H9 (cell line): Measurements from ENCODE around the gene SH3RF2. TPM values are rescaled to one million over a fixed set of nuclear protein-coding genes. Genes with fewer than 3 reads are reported as not detected.

ENCODE experiments used
- DNase-seq: peaks from one replicate; pipeline ENCODE4 v3.0.0-alpha.2; 2017
- H2AFZ ChIP-seq: one replicate; pipeline ENCODE4 v1.6.1; 2013; ENCODE audit warnings: mild to moderate bottlenecking, low read length, control low read depth, moderate library complexity
- H2AK5ac ChIP-seq: 2 replicates; pipeline ENCODE4 v1.6.1; 2013; ENCODE audit warnings: low read length, control low read depth, mixed read lengths; ENCODE audit not compliant: insufficient read length
- H2BK120ac ChIP-seq: one replicate; pipeline ENCODE4 v1.6.1; 2013; ENCODE audit warnings: low read depth, mild to moderate bottlenecking, low read length, control low read depth, inconsistent platforms; ENCODE audit not compliant: poor library complexity, severe bottlenecking
- H2BK12ac ChIP-seq: 2 replicates; pipeline ENCODE4 v1.6.1; 2013; ENCODE audit warnings: low read length, control low read depth, mixed read lengths, low read depth; ENCODE audit not compliant: insufficient read length
- H2BK15ac ChIP-seq: 2 replicates; pipeline ENCODE4 v1.6.1; 2013; ENCODE audit warnings: low read depth, low read length, control low read depth
- H2BK20ac ChIP-seq: one replicate; pipeline ENCODE4 v1.6.1; 2013; ENCODE audit warnings: low read depth, mild to moderate bottlenecking, low read length, control low read depth, inconsistent platforms; ENCODE audit not compliant: poor library complexity, severe bottlenecking
- H2BK5ac ChIP-seq: 2 replicates; pipeline ENCODE4 v1.6.1; 2013; ENCODE audit warnings: low read length, control low read depth, mixed read lengths; ENCODE audit not compliant: insufficient read length
- H3K14ac ChIP-seq: 2 replicates; pipeline ENCODE4 v1.6.1; 2013; ENCODE audit warnings: low read length, control low read depth; ENCODE audit not compliant: insufficient read depth
- H3K18ac ChIP-seq: 2 replicates; pipeline ENCODE4 v1.6.1; 2013; ENCODE audit warnings: low read depth, mild to moderate bottlenecking, mixed read lengths, low read length, control low read depth; ENCODE audit not compliant: insufficient read length
- H3K23ac ChIP-seq: 2 replicates; pipeline ENCODE4 v1.6.1; 2013; ENCODE audit warnings: low read length, control low read depth, mixed read lengths, low read depth; ENCODE audit not compliant: insufficient read length
- H3K23me2 ChIP-seq: 2 replicates; pipeline ENCODE4 v1.6.1; 2013; ENCODE audit warnings: low read depth, mild to moderate bottlenecking, mixed read lengths, low read length, control low read depth; ENCODE audit not compliant: insufficient read length, poor library complexity, severe bottlenecking
- H3K27ac ChIP-seq: 2 replicates; pipeline ENCODE4 v1.5.1; 2013; ENCODE audit warnings: low read length, control low read depth, mixed read lengths, low read depth; ENCODE audit not compliant: insufficient read length
- H3K27me3 ChIP-seq: 2 replicates; pipeline ENCODE4 v1.6.1; 2013; ENCODE audit warnings: low read length, control low read depth, inconsistent platforms; ENCODE audit not compliant: insufficient read depth
- H3K4ac ChIP-seq: 2 replicates; pipeline ENCODE4 v1.6.1; 2013; ENCODE audit warnings: low read depth, mild to moderate bottlenecking, control low read depth, inconsistent platforms, low read length, moderate library complexity
- H3K4me1 ChIP-seq: 2 replicates; pipeline ENCODE4 v1.6.1; 2013; ENCODE audit warnings: low read length, control low read depth, inconsistent platforms; ENCODE audit not compliant: insufficient read depth
- H3K4me2 ChIP-seq: 2 replicates; pipeline ENCODE4 v1.6.1; 2013; ENCODE audit warnings: low read length, control low read depth, mixed read lengths; ENCODE audit not compliant: insufficient read length, insufficient read depth
- H3K56ac ChIP-seq: 2 replicates; pipeline ENCODE4 v1.6.1; 2013; ENCODE audit warnings: low read depth, mild to moderate bottlenecking, mixed read lengths, low read length, control low read depth; ENCODE audit not compliant: insufficient read length
- H3K79me1 ChIP-seq: 2 replicates; pipeline ENCODE4 v1.6.1; 2013; ENCODE audit warnings: low read depth, mild to moderate bottlenecking, moderate library complexity, low read length, control low read depth, inconsistent platforms; ENCODE audit not compliant: insufficient read depth, poor library complexity, severe bottlenecking
- H3K79me2 ChIP-seq: 2 replicates; pipeline ENCODE4 v1.6.1; 2013; ENCODE audit warnings: low read length, control low read depth, inconsistent platforms; ENCODE audit not compliant: insufficient read depth
- H3K9ac ChIP-seq: 2 replicates; pipeline ENCODE4 v1.6.1; 2013; ENCODE audit warnings: low read length, control low read depth, mixed read lengths; ENCODE audit not compliant: insufficient read length; ENCODE audit errors: extremely low read depth
- H3K9me3 ChIP-seq: one replicate; pipeline ENCODE4 v1.6.1; 2013; ENCODE audit warnings: low read depth, low read length, inconsistent platforms; ENCODE audit not compliant: control insufficient read depth
- H3T11ph ChIP-seq: one replicate; pipeline ENCODE4 v1.6.1; 2013; ENCODE audit warnings: mild to moderate bottlenecking, low read length, control low read depth, inconsistent platforms
- H4K20me1 ChIP-seq: one replicate; pipeline ENCODE4 v1.6.1; 2013; ENCODE audit not compliant: control insufficient read depth, insufficient read length, insufficient read depth
- H4K5ac ChIP-seq: 2 replicates; pipeline ENCODE4 v1.6.1; 2013; ENCODE audit warnings: low read depth, mild to moderate bottlenecking, mixed read lengths, low read length, control low read depth; ENCODE audit not compliant: insufficient read length
- H4K8ac ChIP-seq: replicated peaks from 2 replicates; pipeline ENCODE4 v1.6.1; 2013; ENCODE audit warnings: low read length, control low read depth, mixed read lengths, low read depth; ENCODE audit not compliant: insufficient read length
- H4K91ac ChIP-seq: 2 replicates; pipeline ENCODE4 v1.6.1; 2013; ENCODE audit warnings: low read depth, mild to moderate bottlenecking, moderate library complexity, mixed read lengths, low read length, control low read depth; ENCODE audit not compliant: insufficient read length
- H3K27ac Mint-ChIP-seq, 3 experiments: 2 replicates in 2 of 3; 3 replicates in 1 of 3; pipeline ENCODE4 v1.8.0; 2020 to 2021; ENCODE audit warnings: mixed read lengths in 3 of 3, mild to moderate bottlenecking in 1 of 3, moderate library complexity in 1 of 3
- H3K27me3 Mint-ChIP-seq: 2 replicates; pipeline ENCODE4 v1.8.0; 2021; ENCODE audit warnings: low read depth, mild to moderate bottlenecking, moderate library complexity, mixed read lengths
- H3K36me3 Mint-ChIP-seq, 3 experiments: 2 replicates in 2 of 3; 3 replicates in 1 of 3; pipeline ENCODE4 v1.8.0; 2020 to 2021; ENCODE audit warnings: low read depth in 3 of 3, mixed read lengths in 3 of 3; ENCODE audit not compliant: insufficient read depth in 1 of 3
- H3K4me1 Mint-ChIP-seq, 2 experiments: 2 replicates each; pipeline ENCODE4 v1.8.0; 2020; ENCODE audit warnings: mixed read lengths in 2 of 2
- H3K4me3 Mint-ChIP-seq, 2 experiments: 2 replicates in 1 of 2; 3 replicates in 1 of 2; pipeline ENCODE4 v1.8.0; 2020 to 2021; ENCODE audit warnings: mild to moderate bottlenecking in 2 of 2, mixed read lengths in 2 of 2, moderate library complexity in 1 of 2
- H3K9me3 Mint-ChIP-seq, 2 experiments: 2 replicates in 1 of 2; 3 replicates in 1 of 2; pipeline ENCODE4 v1.8.0; 2020; ENCODE audit warnings: mild to moderate bottlenecking in 2 of 2, mixed read lengths in 2 of 2, moderate library complexity in 1 of 2
- total RNA-seq: library from RNA; stranded (reverse); gene quantifications from 2 replicates; pipeline ENCODE4 v1.2.1, GENCODE V29; 2021
- TF ChIP-seq, protein P1 (sequence below): fragments of 200-600 bp; sonication (generic); conservative IDR thresholded peaks from 3 replicates; pipeline ENCODE4 v1.8.0; 2021; ENCODE audit warnings: antibody characterized with exemption, mild to moderate bottlenecking

SH3RF2 gene
- total RNA-seq, 1 experiment from 2014 or later, result 0.66 TPM

DNA sequence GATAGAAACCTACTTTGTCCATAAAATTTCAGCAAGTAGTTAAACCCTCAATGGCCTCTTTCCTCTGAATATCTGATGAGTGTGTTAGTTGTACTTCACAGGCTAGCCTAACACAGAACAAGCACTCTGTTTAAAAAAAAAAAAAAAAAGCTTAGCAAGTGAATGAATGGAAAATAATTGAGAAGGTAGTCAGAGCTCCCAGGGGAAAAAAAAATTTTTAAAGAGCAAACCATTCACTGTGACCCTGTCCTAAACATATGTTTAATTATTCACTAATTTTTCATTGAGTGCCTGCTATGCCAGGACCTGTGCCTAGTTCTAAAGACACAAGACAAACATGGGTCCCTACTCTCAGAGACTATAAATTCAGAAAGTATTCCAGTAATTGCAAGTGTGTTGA lies 69.3 kb downstream of the SH3RF2 start:
- Histone ChIP-seq H3K79me2 (no peaks in the 10 kb centered on the region), H2BK12ac (no peak overlapping the region), H2BK15ac (no peak overlapping the region), H2BK20ac (no peak overlapping the region), H2AK5ac (no peak overlapping the region), H4K5ac (no peak overlapping the region), H3T11ph (no peak overlapping the region), H3K14ac (no peak overlapping the region), H2BK5ac (no peak overlapping the region), H3K4me2 (no peak overlapping the region), H4K8ac (no peak overlapping the region), H3K27me3 (no peaks in the 10 kb centered on the region), H3K79me1 (no peaks in the 10 kb centered on the region), H4K20me1 (no peaks in the 10 kb centered on the region), H3K18ac (no peak overlapping the region), H2BK120ac (no peak overlapping the region), H4K91ac (no peak overlapping the region), H3K9ac (no peak overlapping the region), H3K4ac (no peak overlapping the region), H3K9me3 (no peaks in the 10 kb centered on the region), H2AFZ (no peak overlapping the region), H3K4me1 (no peaks in the 10 kb centered on the region), H3K56ac (no peak overlapping the region), H3K23ac (no peak overlapping the region), H3K27ac (no peak overlapping the region), H3K23me2 (no peaks in the 10 kb centered on the region)
- no peaks in the 10 kb centered on the region for H3K27me3 Mint-ChIP-seq
- no peak overlapping the region for H3K27ac Mint-ChIP-seq
- TF ChIP-seq, protein P1, sequence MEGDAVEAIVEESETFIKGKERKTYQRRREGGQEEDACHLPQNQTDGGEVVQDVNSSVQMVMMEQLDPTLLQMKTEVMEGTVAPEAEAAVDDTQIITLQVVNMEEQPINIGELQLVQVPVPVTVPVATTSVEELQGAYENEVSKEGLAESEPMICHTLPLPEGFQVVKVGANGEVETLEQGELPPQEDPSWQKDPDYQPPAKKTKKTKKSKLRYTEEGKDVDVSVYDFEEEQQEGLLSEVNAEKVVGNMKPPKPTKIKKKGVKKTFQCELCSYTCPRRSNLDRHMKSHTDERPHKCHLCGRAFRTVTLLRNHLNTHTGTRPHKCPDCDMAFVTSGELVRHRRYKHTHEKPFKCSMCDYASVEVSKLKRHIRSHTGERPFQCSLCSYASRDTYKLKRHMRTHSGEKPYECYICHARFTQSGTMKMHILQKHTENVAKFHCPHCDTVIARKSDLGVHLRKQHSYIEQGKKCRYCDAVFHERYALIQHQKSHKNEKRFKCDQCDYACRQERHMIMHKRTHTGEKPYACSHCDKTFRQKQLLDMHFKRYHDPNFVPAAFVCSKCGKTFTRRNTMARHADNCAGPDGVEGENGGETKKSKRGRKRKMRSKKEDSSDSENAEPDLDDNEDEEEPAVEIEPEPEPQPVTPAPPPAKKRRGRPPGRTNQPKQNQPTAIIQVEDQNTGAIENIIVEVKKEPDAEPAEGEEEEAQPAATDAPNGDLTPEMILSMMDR, result no peak
- H3K9me3 Mint-ChIP-seq, result peaks cover 3% of the 10 kb centered on the region in 2 experiments; a peak in 4 of 5 replicates
- DNase-seq, result no peak
- H3K4me1 Mint-ChIP-seq, result peaks cover 0 to 4% of the 10 kb centered on the region in 2 experiments; a peak in 2 of 4 replicates
- no peak overlapping the region for H3K4me3 Mint-ChIP-seq
- no peaks in the 10 kb centered on the region for H3K36me3 Mint-ChIP-seq
